Mesenchymal stem cell (in vitro differentiated cells and primary cell): ENCODE results near the gene SKAP1.
"Not testable (repeated sequence)": the region's sequence is repeated elsewhere in the genome, so short reads cannot be mapped to it uniquely, and the experiment has no call there.

Experiments used
- DNase-seq: peaks from one replicate; pipeline ENCODE4 v3.0.0-alpha.2; 2013
- H2AFZ ChIP-seq: one replicate; pipeline ENCODE4 v1.6.1; 2013; ENCODE audit warnings: low read depth, mild to moderate bottlenecking, control low read depth, inconsistent platforms, low read length, moderate library complexity
- H2AK5ac ChIP-seq: 2 replicates; pipeline ENCODE4 v1.6.1; 2013; ENCODE audit warnings: low read length, moderate library complexity, mild to moderate bottlenecking, inconsistent platforms; ENCODE audit not compliant: severe bottlenecking
- H2BK120ac ChIP-seq: one replicate; pipeline ENCODE4 v1.6.1; 2013; ENCODE audit warnings: low read depth, mild to moderate bottlenecking, inconsistent platforms, low read length, moderate library complexity
- H2BK12ac ChIP-seq, 2 experiments: one replicate each; pipeline ENCODE4 v1.6.1; 2013; ENCODE audit warnings: inconsistent platforms in 2 of 2, low read length in 2 of 2, mild to moderate bottlenecking in 2 of 2, moderate library complexity in 2 of 2, control low read depth in 1 of 2
- H2BK15ac ChIP-seq: one replicate; pipeline ENCODE4 v1.6.1; 2013; ENCODE audit warnings: mild to moderate bottlenecking, low read depth, inconsistent platforms; ENCODE audit not compliant: poor library complexity, severe bottlenecking
- H2BK5ac ChIP-seq: 2 replicates; pipeline ENCODE4 v1.6.1; 2013; ENCODE audit warnings: low read depth, mild to moderate bottlenecking, low read length, control low read depth, inconsistent platforms; ENCODE audit not compliant: poor library complexity, severe bottlenecking
- H3K14ac ChIP-seq, 2 experiments: one replicate each; pipeline ENCODE4 v1.6.1; 2013; ENCODE audit warnings: inconsistent platforms in 2 of 2, low read length in 2 of 2, control low read depth in 1 of 2, mild to moderate bottlenecking in 1 of 2, moderate library complexity in 1 of 2
- H3K18ac ChIP-seq, 2 experiments: one replicate each; pipeline ENCODE4 v1.6.1; 2013; ENCODE audit warnings: inconsistent platforms in 2 of 2, low read length in 2 of 2, control low read depth in 1 of 2, low read depth in 1 of 2, mild to moderate bottlenecking in 1 of 2
- H3K23ac ChIP-seq, 2 experiments: one replicate each; pipeline ENCODE4 v1.6.1; 2013; ENCODE audit warnings: inconsistent platforms in 2 of 2, low read length in 2 of 2, mild to moderate bottlenecking in 2 of 2, moderate library complexity in 2 of 2, control low read depth in 1 of 2
- H3K27ac ChIP-seq: 2 replicates; pipeline ENCODE4 v1.5.1; 2013; ENCODE audit warnings: mild to moderate bottlenecking, moderate library complexity, low read length, control low read depth, inconsistent platforms; ENCODE audit not compliant: poor library complexity, severe bottlenecking
- H3K27me3 ChIP-seq, 2 experiments: 2 replicates each; pipeline versions ENCODE4 v1.6.1 to v1.7.0; 2013; ENCODE audit warnings: low read length in 2 of 2, mild to moderate bottlenecking in 2 of 2, moderate library complexity in 2 of 2, control low read depth in 1 of 2, inconsistent platforms in 1 of 2; ENCODE audit not compliant: control insufficient read depth in 1 of 2, insufficient read depth in 1 of 2
- H3K36me3 ChIP-seq, 2 experiments: 2 replicates each; pipeline versions ENCODE4 v1.6.1 to v1.7.0; 2013; ENCODE audit warnings: low read length in 2 of 2, control low read depth in 1 of 2, inconsistent platforms in 1 of 2, low read depth in 1 of 2, mild to moderate bottlenecking in 1 of 2; ENCODE audit not compliant: insufficient read depth in 2 of 2, control insufficient read depth in 1 of 2
- H3K4ac ChIP-seq, 2 experiments: one replicate each; pipeline ENCODE4 v1.6.1; 2013; ENCODE audit warnings: inconsistent platforms in 2 of 2, low read length in 2 of 2, mild to moderate bottlenecking in 2 of 2, moderate library complexity in 2 of 2, control low read depth in 1 of 2, low read depth in 1 of 2
- H3K4me1 ChIP-seq: 2 replicates; pipeline ENCODE4 v1.6.1; 2013; ENCODE audit warnings: low read depth, low read length, control low read depth; ENCODE audit not compliant: control insufficient read depth, insufficient read depth
- H3K4me2 ChIP-seq: 2 replicates; pipeline ENCODE4 v1.6.1; 2013; ENCODE audit warnings: low read length, mild to moderate bottlenecking, inconsistent platforms; ENCODE audit not compliant: poor library complexity, severe bottlenecking
- H3K4me3 ChIP-seq, 2 experiments: 2 replicates each; pipeline versions ENCODE4 v1.5.1 to v1.7.0; 2013; ENCODE audit warnings: low read length in 2 of 2, mild to moderate bottlenecking in 2 of 2, control low read depth in 1 of 2, low read depth in 1 of 2; ENCODE audit not compliant: insufficient read depth in 1 of 2
- H3K79me1 ChIP-seq: replicated peaks from 2 replicates; pipeline ENCODE4 v1.6.1; 2013; ENCODE audit warnings: mild to moderate bottlenecking, control low read depth, low read length, inconsistent platforms; ENCODE audit not compliant: poor library complexity, severe bottlenecking
- H3K9ac ChIP-seq: 2 replicates; pipeline ENCODE4 v1.7.0; 2013; ENCODE audit warnings: mild to moderate bottlenecking, low read length, moderate library complexity
- H3K9me3 ChIP-seq: 2 replicates; pipeline ENCODE4 v1.7.0; 2013; ENCODE audit warnings: mild to moderate bottlenecking, low read length; ENCODE audit not compliant: control insufficient read depth
- H4K8ac ChIP-seq: one replicate; pipeline ENCODE4 v1.6.1; 2013; ENCODE audit warnings: inconsistent platforms, mild to moderate bottlenecking, low read length, moderate library complexity
- H4K91ac ChIP-seq: one replicate; pipeline ENCODE4 v1.6.1; 2013; ENCODE audit warnings: mild to moderate bottlenecking, low read length, inconsistent platforms
- WGBS: methylation state at CpG from one replicate; pipeline ENCODE4 v1.1.7; 2013; ENCODE audit warnings: mixed read lengths; 5-methylcytosine and 5-hydroxymethylcytosine counted together

Gene SKAP1

GRCh38 chr17:48207776-48208544, 222.1 kb downstream of the SKAP1 start:
- H3K9ac ChIP-seq, result no peak overlapping the region
- H3K36me3 ChIP-seq, result no peaks in the 10 kb centered on the region
- H2BK5ac ChIP-seq, result no peak overlapping the region
- H3K4me2 ChIP-seq, result no peak overlapping the region
- H3K4ac ChIP-seq, result no peak overlapping the region
- H3K23ac ChIP-seq, result no peak overlapping the region
- no peak overlapping the region for H2AK5ac ChIP-seq
- H3K9me3 ChIP-seq, result no peaks in the 10 kb centered on the region
- H2BK15ac ChIP-seq, result no peak overlapping the region
- H4K8ac ChIP-seq, result no peak overlapping the region
- H3K4me1 ChIP-seq, result peaks cover 3% of the 10 kb centered on the region
- no peak overlapping the region for H2AFZ ChIP-seq
- peaks cover 0 to 24% of the 10 kb centered on the region in 2 experiments for H3K27me3 ChIP-seq
- no peak for DNase-seq
- H3K4me3 ChIP-seq, result no peak overlapping the region
- H4K91ac ChIP-seq, result no peak overlapping the region
- WGBS, result 78% methylated on average over 5 of the region's 7 CpGs
- no peak overlapping the region for H3K14ac ChIP-seq
- H2BK120ac ChIP-seq, result no peak overlapping the region
- H2BK12ac ChIP-seq, result no peak overlapping the region
- H3K79me1 ChIP-seq, result no peaks in the 10 kb centered on the region
- peak overlapping the region in 1 of 2 experiments; percentile 34 for H3K18ac ChIP-seq
- no peak overlapping the region for H3K27ac ChIP-seq

GRCh38 chr17:48207036-48207435, 223.0 kb downstream of the SKAP1 start:
- not testable (repeated sequence) for H3K27ac ChIP-seq, H3K4me3 ChIP-seq, H3K9me3 ChIP-seq, H3K79me1 ChIP-seq, H2AK5ac ChIP-seq, H2AFZ ChIP-seq, H3K4me2 ChIP-seq, H2BK15ac ChIP-seq, H2BK12ac ChIP-seq, H3K18ac ChIP-seq, H4K91ac ChIP-seq, H4K8ac ChIP-seq, H2BK5ac ChIP-seq, H3K23ac ChIP-seq, H3K14ac ChIP-seq, H3K4ac ChIP-seq, DNase-seq, H3K9ac ChIP-seq, H2BK120ac ChIP-seq, H3K36me3 ChIP-seq, H3K4me1 ChIP-seq
- peaks cover 0 to 33% of the 10 kb centered on the region in 2 experiments for H3K27me3 ChIP-seq
- WGBS, result 95% methylated on average over 2 of the region's 4 CpGs

GRCh38 chr17:48202959-48203358, 227.1 kb downstream of the SKAP1 start:
- H3K23ac ChIP-seq, result no peak overlapping the region
- H2BK12ac ChIP-seq, result no peak overlapping the region
- H2BK5ac ChIP-seq, result no peak overlapping the region
- no peak overlapping the region for H3K27ac ChIP-seq
- DNase-seq, result peak; percentile 42
- no peak overlapping the region for H4K91ac ChIP-seq
- H3K79me1 ChIP-seq, result no peaks in the 10 kb centered on the region
- H2AFZ ChIP-seq, result no peak overlapping the region
- H3K9ac ChIP-seq, result no peak overlapping the region
- no peak overlapping the region for H3K14ac ChIP-seq
- peaks cover 3% of the 10 kb centered on the region for H3K4me1 ChIP-seq
- no peak overlapping the region for H3K18ac ChIP-seq
- 3% methylated on average over 2 of the region's 2 CpGs for WGBS
- no peak overlapping the region for H3K4me3 ChIP-seq
- peaks cover 0 to 30% of the 10 kb centered on the region in 2 experiments for H3K27me3 ChIP-seq
- H3K36me3 ChIP-seq, result no peaks in the 10 kb centered on the region
- no peaks in the 10 kb centered on the region for H3K9me3 ChIP-seq
- no peak overlapping the region for H2BK120ac ChIP-seq
- no peak overlapping the region for H3K4me2 ChIP-seq
- H3K4ac ChIP-seq, result no peak overlapping the region
- no peak overlapping the region for H2BK15ac ChIP-seq
- no peak overlapping the region for H2AK5ac ChIP-seq
- no peak overlapping the region for H4K8ac ChIP-seq

GRCh38 chr17:48198950-48199541, 231.0 kb downstream of the SKAP1 start:
- Histone ChIP-seq H2BK15ac (no peak overlapping the region), H2AK5ac (no peak overlapping the region), H3K4ac (no peak overlapping the region), H2BK12ac (peak overlapping the region in 1 of 2 experiments; percentile 42), H4K8ac (no peak overlapping the region), H3K4me3 (no peak overlapping the region), H3K23ac (no peak overlapping the region), H4K91ac (no peak overlapping the region), H3K18ac (no peak overlapping the region), H2BK120ac (no peak overlapping the region), H3K27me3 (peaks cover 0 to 50% of the 10 kb centered on the region in 2 experiments), H3K14ac (no peak overlapping the region), H2BK5ac (no peak overlapping the region), H3K27ac (no peak overlapping the region), H3K4me2 (no peak overlapping the region), H3K4me1 (no peaks in the 10 kb centered on the region), H2AFZ (no peak overlapping the region), H3K79me1 (no peaks in the 10 kb centered on the region), H3K9ac (no peak overlapping the region), H3K9me3 (no peaks in the 10 kb centered on the region), H3K36me3 (no peaks in the 10 kb centered on the region)
- peak; percentile 47 for DNase-seq
- WGBS, result 15% methylated on average over 4 of the region's 6 CpGs
